Fibroblast of skin of abdomen (primary cell): ENCODE results near the gene IL6ST.

ENCODE experiments used
- DNase-seq: peaks from one replicate; pipeline ENCODE4 v3.0.0-alpha.2; 2013

Gene IL6ST

DNA sequence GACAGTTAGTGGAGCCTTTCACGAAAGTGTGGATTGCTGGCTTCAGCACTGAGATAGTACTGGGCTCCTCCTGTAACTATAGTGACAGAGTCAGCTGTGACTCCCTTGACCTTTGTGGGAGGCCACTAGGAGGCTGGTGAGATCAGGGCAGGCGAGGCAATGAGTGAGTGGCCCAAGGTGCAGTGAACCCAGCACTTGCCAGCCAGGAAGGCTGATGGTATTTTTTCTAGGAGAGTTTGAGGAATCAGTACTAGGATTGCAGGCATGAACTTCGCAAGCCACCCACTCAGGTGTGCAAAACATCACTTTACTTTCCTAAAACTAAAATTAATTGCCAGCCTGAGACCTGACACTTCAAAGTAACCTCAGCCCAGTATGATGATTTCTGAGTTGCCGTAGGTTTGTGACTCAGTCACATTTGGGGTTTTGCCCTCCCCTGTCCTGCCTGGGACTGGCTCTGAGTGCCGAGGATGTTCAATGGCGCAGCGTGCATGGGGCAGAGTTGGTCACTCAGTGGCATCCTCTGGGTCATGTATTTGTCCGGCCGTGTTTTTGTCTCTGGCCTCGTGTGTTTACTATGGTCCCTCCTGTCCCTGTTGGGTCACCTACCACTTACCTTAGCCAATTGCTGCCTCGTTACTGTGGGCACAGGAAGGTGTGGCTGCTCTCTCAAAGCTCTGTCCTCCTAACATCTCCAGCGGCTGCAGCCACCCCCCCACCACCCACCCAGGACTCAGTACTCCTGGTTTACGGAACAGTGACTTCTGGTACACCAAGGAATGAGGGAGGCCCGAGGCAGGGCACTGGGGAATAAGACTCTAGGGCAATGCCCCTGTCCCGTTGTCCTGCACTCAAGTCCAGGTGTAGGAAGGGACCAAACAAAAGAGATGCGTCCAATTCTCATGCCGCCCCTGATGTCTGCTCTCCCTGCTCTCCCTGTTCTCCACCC lies 76.4 kb downstream of the IL6ST start:
- DNase-seq = no peak

DNA sequence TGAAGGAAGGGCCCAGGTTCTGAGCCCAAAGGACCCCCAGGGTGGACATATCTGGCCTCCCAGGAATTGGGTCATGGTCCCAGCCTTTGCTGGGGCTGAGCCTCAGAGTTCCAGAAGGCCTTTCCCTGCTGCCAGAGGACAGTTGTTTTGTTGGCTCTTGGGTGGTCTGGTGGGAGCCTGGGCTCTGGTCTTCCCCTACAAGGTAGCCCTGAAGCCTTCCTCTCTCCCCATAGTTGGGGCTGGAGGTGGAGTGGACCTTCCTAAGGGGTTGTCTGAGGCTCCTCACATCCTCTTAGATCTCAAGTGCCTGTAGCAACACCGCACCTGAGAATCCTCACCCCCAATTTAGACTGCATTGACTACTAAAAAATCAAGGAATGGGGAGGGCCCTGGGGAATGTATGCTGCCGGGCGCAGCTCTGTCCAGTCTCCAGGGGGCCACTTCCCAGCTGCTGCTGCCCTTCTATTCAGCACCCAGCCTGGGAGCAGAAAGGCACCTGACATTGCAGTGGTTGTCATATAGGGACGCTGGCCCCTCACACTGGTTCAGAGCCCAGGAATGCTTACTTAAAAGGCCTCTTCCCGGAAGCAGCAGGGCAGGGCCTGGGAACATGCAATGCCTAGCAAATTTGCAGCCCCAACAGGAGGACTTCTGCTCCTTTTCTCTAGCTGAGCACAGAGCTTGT lies 77.2 kb downstream of the IL6ST start:
- DNase-seq = no peak

DNA sequence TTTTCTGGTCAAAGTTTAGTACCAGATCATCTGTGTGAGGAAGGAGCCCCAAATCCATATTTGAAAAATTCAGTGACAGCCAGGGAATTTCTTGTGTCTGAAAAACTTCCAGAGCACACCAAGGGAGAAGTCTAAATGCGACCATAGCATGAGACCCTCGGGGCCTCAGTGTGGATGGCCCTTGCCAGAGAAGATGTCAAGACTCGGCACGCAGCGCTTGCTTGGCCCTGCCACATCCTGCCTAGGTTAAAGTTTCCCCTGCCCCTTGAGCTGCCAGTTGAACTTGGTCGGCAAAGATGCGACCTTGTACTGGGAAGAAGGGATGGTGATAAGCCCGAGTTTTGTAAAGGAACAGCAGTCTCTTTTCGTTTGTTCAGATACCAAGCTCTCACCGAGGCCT lies 77.8 kb downstream of the IL6ST start:
- DNase-seq = no peak

DNA sequence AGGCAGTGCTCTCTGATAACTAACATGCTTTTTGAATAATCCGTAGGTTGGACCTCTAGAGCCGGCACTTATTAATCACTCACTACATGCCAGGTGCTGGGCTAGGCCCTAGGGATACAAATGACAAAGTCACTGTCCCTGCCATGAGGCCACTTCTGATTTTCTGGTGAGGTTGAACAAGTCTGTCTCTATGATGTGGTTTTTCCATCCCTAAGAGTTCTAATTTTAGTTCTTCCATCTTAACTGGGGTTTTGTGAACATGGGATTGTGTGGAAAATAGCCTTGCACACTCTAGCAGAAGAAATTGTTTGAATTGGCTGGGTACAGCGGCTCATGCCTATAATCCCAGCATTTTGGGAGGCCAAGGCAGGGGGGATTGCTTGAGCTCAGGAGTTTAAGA lies 79.0 kb downstream of the IL6ST start:
- DNase-seq = no peak

DNA sequence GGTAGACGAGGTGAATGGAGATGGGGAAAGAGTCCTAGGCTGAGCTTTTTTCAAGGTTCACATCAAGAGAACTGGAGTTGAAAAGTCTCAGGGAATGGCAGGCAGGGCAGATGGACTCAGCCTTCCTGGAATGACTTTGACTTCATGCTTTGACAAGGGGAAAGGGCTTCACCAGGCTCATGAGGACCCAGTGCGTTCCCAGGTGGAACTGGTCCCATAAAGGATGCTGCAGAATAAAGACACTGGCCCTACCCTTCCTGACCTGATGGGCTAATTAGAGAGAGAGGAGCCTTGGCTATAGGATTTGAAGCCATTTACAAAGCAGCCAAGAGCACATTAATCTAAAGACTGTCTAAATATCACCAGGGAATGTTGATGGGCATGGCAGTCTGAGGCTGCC lies 79.8 kb downstream of the IL6ST start:
- no peak for DNase-seq

DNA sequence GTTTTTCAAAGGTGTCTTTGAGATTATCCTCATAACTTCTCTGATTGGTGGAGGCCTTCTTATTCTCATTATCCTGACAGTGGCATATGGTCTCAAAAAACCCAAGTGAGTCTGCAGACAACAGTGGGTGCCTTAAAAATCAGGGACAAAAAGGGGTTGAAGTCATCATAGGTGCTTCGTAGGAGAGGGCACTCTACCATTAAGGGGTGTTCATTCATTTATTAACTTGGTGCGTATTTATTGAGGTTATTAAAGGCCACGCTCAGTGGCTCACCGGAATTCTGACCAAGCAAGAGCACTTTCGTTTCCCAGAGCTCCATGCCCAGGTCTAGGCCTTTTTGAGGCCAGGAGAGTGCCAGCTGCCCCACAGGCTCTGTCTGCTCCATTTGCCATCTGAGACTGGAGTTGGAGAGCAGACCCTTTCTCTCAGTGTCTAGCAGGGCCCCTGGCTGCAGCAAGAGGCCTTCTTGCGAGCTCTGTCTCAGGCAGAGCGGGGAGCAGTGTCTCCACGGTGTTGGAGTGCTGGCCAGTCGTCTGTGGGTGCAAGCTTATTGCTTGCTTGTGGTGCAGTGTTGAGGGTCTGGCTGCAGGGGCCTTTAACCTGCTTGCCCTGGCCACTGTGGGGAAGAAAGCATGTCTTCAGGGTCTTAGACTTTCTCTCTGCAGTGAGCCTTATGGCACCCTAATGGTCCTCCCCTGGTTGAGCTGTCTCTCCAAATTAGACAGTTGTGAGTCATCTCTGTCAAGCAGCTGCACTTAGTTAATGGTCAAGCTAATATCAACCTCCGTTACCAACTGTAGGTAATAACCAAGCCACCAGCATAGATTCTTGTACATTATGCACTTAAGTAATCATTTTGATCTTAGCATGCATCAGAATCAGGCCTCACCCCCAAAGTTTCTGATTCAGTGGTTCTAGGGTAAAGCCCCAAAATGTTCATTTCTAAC lies 81.0 kb downstream of the IL6ST start:
- DNase-seq = no peak

DNA sequence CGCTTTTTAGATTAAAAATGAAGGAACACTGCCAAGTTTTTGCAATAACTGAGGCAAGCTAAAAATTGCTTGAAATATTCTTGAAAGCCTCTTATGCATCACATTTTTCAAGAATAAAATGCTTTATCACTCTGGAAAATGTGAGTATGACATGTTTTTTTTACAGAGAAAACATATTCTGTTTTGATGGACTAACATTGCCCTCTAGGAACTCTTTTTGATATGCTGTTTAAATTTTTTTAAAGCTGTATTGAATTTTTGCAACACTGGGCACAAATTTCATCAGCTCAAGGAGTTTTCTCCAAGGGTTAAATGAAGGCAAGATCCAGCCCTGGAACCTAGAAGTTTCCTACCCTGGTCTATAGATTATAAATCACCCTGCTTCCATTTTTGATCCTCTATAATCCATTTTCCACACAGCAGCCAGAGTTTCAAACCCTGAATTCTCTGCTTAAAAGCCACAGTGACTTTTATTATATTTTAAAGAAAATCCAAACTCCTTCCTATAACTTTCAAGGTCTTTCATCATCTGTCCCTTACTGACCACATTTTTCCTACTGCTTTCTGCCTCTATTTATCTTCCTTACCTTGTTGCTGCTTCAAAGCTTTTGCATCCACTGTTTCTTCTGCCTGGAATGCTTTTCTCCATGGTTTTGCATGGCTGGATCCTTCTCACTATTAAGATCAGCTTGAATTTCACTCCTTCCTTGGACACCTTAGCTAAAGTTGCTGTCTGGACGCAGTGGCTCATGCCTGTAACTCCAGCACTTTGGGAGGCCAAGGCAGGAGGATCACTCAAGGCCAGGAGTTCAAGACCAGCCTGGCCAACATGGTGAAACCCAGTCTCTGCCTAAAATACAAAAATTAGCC lies 82.7 kb downstream of the IL6ST start:
- peak; percentile 70 for DNase-seq

DNA sequence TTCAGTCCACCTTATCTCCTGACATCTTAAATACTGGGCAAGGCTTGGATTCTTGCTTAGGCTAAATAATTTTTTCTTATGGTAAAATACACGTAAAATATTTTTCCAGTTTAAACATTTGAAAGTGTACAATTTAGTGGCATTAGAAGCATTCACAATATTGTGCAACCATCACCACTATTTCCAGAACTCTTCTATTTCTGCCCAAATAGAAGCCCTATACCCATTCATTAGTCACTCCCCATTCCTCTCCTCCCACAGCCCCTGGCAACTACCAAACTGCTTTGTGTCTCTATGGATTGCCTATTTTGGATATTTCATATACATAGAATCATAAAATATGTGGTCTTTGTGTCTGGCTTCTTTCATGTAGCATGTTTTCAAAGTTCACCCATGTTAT lies 86.0 kb downstream of the IL6ST start:
- DNase-seq = no peak

DNA sequence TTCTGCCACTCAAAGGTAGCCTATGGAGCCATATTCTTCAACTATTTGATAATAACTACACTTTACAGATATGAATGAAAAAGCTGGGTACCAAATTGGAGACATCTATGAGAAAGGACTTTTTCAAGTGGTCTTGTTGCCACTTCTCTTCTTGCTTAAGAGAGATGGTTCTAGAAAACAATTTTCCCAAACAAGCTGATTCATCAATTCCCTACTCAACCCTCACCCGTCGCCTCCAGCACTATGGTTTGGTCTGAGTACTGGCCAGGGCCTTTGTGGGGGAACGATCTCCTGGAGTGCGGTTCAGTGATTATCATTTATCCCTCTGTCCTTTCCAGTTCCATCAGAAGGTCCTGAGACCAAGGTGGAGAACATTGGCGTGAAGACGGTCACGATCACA lies 86.8 kb downstream of the IL6ST start:
- no peak for DNase-seq

DNA sequence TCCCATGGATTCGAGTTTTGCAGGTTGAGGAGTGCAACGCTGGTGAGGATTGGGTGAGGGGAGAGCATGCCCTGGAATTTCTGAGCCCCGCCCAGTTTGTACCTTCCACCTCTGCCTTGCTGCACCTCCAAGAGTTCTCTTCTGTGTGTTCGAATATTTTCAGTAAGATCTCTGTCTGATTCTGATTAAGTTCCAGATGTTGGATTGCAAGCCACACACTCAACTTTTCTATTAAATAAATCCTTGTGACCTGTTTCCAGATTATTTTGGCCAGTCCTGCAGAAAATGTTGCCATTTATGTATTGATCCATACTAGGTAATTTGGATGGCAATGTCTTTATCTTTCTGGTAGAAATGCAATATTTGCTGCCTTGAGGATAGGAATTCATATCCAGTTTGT lies 89.5 kb downstream of the IL6ST start:
- no peak for DNase-seq

DNA sequence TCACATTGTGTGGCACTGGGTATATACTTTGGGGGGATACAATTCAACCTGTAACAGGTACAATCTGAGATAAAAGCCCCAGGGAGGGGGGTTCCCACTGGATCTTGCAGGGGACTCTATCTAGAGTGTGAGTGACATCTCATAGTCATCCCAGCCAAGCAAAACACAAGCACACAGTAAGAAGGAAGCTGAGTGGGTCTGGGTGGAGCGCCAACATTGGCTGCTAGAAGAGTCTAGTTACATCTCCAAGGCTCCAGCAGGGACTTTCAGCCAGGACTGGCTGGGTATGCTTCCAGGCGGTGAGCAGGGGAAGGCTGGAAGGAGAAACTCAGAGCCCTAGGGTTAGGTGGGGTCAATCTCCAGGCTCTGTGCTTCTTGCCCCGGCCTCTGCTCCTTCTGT lies 90.6 kb downstream of the IL6ST start:
- DNase-seq = no peak

DNA sequence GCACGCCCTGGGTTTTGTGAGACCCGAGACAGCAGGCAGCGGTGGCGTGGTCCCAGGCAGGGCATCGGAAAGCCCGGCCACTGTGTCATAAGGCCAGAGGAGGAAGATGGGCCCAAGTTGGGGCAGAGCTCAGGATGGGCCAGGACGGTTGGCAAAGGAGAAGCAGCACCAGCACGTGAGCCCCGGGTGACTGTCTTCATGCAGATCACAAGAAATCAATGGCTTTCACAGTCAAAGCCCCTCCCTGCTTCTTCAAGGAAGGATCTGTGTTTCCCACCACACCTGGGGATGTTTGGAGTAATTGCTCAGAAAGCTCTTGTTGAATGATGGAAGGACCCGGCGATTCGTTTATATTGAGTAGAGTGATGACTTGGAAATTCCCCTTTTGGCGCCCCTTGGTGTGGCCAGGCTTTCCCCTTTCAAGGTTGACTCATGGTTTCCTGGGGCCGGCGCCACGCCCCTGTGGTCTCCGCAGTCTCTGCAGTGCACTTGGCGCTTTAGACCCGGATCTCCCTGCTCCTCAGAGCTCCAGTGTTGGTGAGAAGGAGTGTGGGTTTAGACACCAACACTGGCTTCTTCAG lies 91.6 kb downstream of the IL6ST start:
- no peak for DNase-seq

DNA sequence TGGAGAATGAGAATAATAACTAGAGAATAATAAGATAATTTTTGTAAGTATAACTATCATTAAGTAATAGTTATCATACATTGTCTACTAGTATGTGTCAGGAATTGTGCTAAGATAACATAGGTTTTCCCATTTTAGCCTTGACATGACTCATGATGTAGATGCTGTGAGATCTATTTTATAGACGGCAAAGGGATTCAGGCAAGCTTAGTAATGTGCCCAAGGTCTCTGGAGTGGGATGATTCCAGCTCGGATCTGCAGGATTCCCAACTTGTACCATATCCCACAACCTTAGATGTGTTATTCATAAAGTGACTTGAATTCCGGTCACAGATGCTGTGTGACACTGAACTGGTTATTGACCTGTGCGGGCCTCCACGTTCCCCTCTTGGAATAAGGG lies 92.1 kb downstream of the IL6ST start:
- no peak for DNase-seq

DNA sequence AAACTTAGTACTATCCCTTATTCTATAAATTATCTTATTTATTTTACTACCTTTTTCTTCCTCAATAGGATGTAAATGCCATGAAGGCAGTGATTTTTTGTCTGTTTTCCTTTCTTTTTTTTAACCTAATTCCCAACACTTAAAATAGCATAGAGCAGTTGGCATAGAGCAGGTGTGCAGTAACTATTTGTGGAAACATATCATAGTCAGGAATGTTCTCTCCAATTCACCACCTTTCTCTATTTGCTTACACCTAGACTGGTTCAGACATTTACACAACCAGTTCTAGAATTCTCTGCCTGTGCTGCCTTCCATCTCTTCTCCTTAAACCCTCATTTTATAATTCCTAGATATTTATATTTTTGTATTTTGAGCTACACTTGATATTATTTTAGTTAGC lies 94.0 kb downstream of the IL6ST start:
- DNase-seq = no peak

DNA sequence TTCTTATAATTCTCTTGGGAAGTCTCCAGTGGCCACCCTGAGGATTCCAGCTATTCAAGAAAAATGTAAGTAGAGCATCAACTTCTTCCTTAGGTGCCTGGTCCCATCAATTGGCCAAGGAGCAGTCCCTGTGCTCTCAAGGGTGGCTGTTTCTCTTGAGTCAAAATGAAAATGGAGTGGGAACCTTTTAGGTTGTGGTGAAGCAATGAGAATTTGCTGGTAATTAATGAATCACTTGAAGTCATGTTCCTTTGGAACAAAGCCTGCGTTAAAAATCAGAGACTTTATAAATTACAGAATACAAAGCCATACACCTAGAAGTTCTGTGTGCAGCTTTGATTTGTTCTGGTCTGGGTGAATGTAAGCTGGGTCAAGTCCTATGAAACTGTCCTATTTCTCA lies 94.7 kb downstream of the IL6ST start:
- no peak for DNase-seq

DNA sequence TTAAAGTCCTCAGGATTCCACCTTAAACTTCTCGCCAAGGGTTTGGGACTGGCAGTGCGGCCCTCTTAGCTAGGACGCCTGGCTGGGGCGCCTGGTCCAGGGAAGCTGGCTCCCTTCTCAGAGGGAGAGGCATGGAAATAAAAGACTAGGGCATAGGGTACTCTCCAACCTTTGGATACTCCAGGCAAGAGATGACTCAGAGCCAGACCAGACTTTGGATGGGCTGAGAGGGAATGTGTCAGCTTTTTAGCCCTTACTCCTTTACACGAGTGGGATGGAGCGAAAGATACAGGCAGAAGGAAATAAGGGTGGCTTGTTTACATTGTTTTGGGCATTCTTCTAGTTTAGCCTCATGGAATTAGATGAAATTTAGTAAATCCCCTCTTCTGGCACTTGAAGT lies 95.4 kb downstream of the IL6ST start:
- peak; percentile 65 for DNase-seq

DNA sequence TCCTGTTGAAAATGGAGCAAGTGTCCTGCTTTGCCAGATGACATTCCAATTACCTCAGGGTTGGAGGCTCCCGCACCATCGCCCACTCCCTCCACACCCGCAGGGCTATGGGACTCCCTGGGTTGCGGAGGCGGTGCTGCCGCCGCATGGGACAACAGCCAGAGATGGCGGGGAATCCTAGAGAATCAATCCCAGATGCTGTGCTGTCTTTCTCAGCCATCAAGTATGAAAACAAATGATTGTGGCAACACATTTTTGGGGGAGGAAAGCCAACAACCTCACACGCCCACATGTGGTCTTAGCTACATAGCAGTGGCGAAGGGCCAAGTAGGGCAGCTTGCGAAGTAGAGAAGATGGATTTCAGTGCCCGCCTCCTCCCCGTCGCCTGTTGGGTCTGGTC lies 96.9 kb downstream of the IL6ST start:
- DNase-seq = peak; percentile 100

DNA sequence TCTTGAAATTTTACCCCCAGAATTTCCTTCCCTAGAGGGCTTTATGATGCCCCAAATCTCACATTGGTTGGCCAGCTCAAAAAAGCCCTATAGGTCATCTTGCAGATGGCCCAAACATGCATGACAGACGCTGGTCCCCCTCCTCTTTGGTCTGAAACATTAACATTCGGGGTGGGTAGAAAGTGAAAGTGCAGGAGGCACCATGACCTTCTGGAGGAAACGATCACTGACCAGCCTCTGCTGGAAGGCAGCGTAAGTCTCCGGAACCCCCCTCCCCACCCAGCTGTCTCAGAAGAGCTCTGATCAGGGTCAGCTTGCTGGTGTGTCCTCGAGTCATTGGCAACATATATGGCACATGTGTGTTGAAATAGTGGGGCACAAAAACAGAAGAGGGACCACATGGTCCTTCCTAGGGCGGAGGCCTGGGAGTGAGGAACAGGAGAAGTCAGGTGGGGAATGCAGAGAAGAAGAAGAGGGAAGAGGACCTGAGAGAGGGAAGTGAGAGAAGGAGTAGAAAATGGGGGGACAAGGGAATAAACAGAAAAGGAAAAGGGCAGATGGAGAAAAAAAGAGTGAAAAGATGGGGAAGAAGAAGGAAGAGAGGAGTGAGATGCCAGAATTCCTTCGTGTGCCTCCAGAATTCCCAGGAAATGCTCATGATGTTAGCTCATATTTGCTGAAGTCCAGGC lies 97.4 kb downstream of the IL6ST start:
- no peak for DNase-seq

DNA sequence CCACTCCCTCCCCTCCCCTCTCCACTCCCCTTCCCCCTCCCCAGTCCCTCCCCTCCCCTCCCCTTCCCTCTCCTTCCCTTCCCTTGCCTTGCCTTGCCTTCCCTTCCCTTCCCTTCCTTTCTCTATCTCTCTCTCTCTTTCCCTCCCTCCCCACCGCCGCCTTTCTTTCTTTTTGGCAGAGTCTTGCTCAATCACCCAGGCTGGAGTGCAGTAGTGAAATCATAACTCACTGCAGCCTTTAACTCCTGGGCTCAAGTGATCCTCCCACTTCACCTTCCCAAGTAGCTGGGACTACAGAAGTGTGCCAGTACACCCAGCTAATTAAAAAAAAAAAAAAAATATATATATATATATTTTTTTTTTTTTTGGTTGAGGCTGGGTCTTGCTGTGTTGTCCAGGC lies 98.1 kb downstream of the IL6ST start:
- peak; percentile 22 for DNase-seq

DNA sequence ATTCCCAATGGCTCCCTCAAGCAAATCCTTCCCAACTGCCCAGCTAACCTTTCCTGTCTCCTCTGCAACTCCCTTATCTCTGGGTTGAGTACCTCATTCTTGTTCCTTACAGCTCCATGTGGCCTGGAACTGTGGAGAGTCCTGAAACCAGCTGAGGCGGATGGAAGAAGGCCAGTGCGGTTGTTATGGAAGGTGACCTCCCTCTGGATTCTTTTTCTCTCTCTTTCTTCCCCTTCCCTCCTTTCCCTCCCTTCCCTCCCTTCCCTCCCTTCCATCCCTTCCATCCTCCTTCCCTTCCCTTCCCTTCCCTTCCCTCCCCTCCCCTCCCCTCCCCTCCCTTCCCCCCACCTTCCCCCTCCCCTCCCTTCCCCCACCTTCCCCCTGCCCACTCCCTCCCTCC lies 98.5 kb downstream of the IL6ST start:
- no peak for DNase-seq

DNA sequence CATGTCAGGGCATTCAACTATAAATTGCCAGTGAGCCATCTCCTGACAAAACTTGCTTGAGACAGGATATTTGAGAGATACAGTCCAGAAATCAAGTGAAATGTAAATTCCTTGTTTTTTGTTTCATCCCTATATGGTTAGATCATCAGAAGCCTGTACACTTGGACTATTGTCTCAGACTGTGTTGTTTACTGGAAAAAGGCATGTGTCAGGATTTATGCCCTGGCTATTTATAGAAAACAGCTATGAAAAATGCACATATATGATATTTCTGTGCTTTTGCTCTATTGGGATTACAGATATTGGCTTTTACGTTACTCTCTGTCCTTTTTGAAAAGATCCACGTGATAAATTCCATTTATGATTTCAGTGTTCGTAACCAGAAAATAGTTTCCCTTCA lies 99.4 kb downstream of the IL6ST start:
- DNase-seq = no peak
